ENCODE measurements around the gene E2F8. TPM values are rescaled to one million over a fixed set of nuclear protein-coding genes. Genes with fewer than 3 reads are reported as not detected.
"Not testable (repeated sequence)": the region's sequence is repeated elsewhere in the genome, so short reads cannot be mapped to it uniquely, and the experiment has no call there.

The E2F8 gene
- total RNA-seq, 1 experiment from 2014 or later, result 19.5 TPM

DNA sequence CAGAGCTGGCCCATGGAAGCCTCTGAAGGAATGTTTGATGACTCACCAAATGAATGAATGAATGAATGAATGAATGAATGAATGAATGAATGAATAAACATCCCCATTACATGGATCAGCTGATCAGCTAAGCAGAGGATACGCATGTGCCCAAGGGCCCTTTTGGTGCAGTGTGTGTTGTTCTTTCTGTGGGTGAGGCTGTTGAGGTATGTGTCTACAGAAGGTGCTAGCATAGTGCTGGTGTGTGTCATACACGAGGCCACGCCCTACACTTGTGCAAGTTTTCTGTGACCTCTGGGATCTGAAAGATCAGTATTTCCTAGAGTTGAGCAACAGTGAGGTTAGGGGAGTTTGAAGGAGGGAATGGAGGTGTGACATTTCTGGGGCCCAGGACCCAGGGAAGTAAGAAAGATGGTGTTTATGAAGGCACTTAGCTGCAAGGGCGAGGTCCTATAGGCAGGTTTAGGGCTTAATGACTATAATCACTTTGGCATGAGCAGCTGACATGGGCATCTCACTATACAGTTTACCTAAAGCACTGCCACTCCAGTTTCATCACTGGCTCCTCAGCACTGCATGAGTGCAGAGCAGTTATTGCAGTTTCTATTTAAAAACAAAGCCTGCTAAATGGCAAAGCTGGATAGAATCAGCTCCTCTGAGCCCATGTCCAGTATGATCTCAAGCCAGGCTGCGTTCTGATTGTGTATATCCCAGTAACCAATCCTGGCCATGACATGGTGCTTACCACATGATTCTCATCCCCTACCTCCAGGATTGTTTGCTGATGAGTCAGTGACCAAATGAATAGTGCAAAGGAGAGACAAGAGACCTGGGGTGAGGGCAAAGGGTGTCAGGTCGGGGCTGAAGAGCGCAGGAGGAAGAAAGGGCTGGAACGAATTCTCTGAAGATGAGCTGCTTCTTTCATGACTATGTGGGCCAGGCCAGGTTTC, 36.4 kb upstream of the E2F8 start:
- no peaks in the 10 kb centered on the region for H3K27me3 ChIP-seq (replicated peaks; ENCODE audit: insufficient read depth, low read depth, low read length, poor library complexity)
- intact Hi-C loops (cut with micrococcal nuclease; ENCODE audit: unreplicated experiment), result no loop called here
- H3K4me3 ChIP-seq (ENCODE audit: low read depth, low read length, poor library complexity, severe bottlenecking), result no peak overlapping the region
- H3K36me3 ChIP-seq (ENCODE audit: insufficient read depth, low read length, poor library complexity, severe bottlenecking), result no peaks in the 10 kb centered on the region
- no peak overlapping the region for H3K27ac ChIP-seq (ENCODE audit: low read depth, low read length, poor library complexity, severe bottlenecking)
- DNase-seq (ENCODE audit: low spot score), result no peak
- TF ChIP-seq EZH2 (IDR thresholded peaks at IDR 0.05; ENCODE audit: borderline replicate concordance, low read depth, low read length, poor library complexity, severe bottlenecking), result no peak
- TF ChIP-seq, protein P1, sequence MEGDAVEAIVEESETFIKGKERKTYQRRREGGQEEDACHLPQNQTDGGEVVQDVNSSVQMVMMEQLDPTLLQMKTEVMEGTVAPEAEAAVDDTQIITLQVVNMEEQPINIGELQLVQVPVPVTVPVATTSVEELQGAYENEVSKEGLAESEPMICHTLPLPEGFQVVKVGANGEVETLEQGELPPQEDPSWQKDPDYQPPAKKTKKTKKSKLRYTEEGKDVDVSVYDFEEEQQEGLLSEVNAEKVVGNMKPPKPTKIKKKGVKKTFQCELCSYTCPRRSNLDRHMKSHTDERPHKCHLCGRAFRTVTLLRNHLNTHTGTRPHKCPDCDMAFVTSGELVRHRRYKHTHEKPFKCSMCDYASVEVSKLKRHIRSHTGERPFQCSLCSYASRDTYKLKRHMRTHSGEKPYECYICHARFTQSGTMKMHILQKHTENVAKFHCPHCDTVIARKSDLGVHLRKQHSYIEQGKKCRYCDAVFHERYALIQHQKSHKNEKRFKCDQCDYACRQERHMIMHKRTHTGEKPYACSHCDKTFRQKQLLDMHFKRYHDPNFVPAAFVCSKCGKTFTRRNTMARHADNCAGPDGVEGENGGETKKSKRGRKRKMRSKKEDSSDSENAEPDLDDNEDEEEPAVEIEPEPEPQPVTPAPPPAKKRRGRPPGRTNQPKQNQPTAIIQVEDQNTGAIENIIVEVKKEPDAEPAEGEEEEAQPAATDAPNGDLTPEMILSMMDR (conservative IDR thresholded peaks at IDR 0.05; ENCODE audit: low read depth, low read length), result no peak
- ChIA-PET CTCF (no interaction called here), POLR2A (ENCODE audit: low non-redundant PET) (no interaction called here)
- no peaks in the 10 kb centered on the region for H3K4me1 ChIP-seq (ENCODE audit: insufficient read depth, low read length, poor library complexity, severe bottlenecking)
- H3K9me3 ChIP-seq (ENCODE audit: low read depth, low read length, poor library complexity, severe bottlenecking), result no peaks in the 10 kb centered on the region
- no TSS peak for BruUV-seq (replicated peaks)

DNA sequence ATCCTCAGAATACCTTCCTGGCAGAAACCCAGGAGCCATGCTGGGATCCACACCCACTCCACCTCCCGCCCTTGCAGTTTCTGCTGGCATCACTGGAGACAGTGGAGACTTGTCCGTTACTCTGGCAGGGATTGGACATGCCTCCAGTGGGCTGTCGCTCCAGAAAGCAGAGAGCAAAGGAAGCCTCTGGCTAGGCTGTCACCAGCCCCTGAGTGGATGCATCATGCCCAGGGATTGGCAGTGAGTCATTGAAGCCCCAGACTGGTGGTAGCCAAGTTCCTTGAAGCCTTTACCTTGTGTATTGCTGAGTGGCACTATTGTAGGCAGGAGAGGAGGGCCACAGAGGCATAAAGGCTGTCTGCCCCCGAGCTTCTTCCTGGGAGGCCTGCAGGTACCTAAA, 34.8 kb upstream of the E2F8 start:
- Histone ChIP-seq H3K9me3 (ENCODE audit: low read depth, low read length, poor library complexity, severe bottlenecking) (no peaks in the 10 kb centered on the region), H3K27me3 (replicated peaks; ENCODE audit: insufficient read depth, low read depth, low read length, poor library complexity) (no peaks in the 10 kb centered on the region), H3K27ac (ENCODE audit: low read depth, low read length, poor library complexity, severe bottlenecking) (no peak overlapping the region), H3K4me1 (ENCODE audit: insufficient read depth, low read length, poor library complexity, severe bottlenecking) (no peaks in the 10 kb centered on the region), H3K4me3 (ENCODE audit: low read depth, low read length, poor library complexity, severe bottlenecking) (no peak overlapping the region), H3K36me3 (ENCODE audit: insufficient read depth, low read length, poor library complexity, severe bottlenecking) (no peaks in the 10 kb centered on the region)
- no peak for TF ChIP-seq EZH2 (IDR thresholded peaks at IDR 0.05; ENCODE audit: borderline replicate concordance, low read depth, low read length, poor library complexity, severe bottlenecking)
- TF ChIP-seq, protein P1 (conservative IDR thresholded peaks at IDR 0.05; ENCODE audit: low read depth, low read length), result no peak
- CTCF ChIA-PET, result interaction anchor here (0.6 kb wide), 1 partner anchor 141 kb away, joined by 3 read pairs; no protein-coding TSS in a partner anchor
- intact Hi-C loops (cut with micrococcal nuclease; ENCODE audit: unreplicated experiment), result no loop called here
- BruUV-seq (replicated peaks), result no TSS peak
- DNase-seq (ENCODE audit: low spot score), result no peak
- POLR2A ChIA-PET (ENCODE audit: low non-redundant PET), result no interaction called here

DNA sequence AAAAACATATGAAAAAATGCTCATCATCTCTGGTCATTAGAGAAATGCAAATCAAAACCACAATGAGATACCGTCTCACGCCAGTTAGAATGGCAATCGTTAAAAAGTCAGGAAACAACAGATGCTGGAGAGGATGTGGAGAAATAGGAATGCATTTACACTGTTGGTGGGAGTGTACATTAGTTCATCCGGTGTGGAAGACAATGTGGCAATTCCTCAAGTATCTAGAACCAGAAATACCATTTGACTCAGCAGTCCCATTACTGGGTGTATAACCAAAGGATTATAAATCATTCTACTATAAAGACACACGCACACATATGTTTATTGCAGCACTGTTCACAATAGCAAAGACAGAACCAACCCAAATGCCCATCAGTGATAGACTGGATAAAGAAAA, 32.5 kb upstream of the E2F8 start:
- H3K27ac ChIP-seq (ENCODE audit: low read depth, low read length, poor library complexity, severe bottlenecking); H3K4me3 ChIP-seq (ENCODE audit: low read depth, low read length, poor library complexity, severe bottlenecking); BruUV-seq (replicated peaks); POLR2A ChIA-PET (ENCODE audit: low non-redundant PET); H3K36me3 ChIP-seq (ENCODE audit: insufficient read depth, low read length, poor library complexity, severe bottlenecking); DNase-seq (ENCODE audit: low spot score); H3K4me1 ChIP-seq (ENCODE audit: insufficient read depth, low read length, poor library complexity, severe bottlenecking); intact Hi-C loops (cut with micrococcal nuclease; ENCODE audit: unreplicated experiment); CTCF ChIA-PET; H3K9me3 ChIP-seq (ENCODE audit: low read depth, low read length, poor library complexity, severe bottlenecking): not testable (repeated sequence)
- H3K27me3 ChIP-seq (replicated peaks; ENCODE audit: insufficient read depth, low read depth, low read length, poor library complexity), result peaks cover 11% of the 10 kb centered on the region

Measured in A673 (cell line).